HG03378 (cell line): ENCODE measurements around the gene SIPA1L2.
A peak's percentile ranks its signal among the peaks of the same experiment; 100 is the strongest.

ENCODE experiments used
- ATAC-seq: cut with Tn5 transposase; IDR thresholded peaks from one replicate; pipeline ENCODE4 v1.9.1; 2021; ENCODE audit warnings: mild to moderate bottlenecking, moderate library complexity; ENCODE audit not compliant: unreplicated experiment

Gene SIPA1L2

DNA sequence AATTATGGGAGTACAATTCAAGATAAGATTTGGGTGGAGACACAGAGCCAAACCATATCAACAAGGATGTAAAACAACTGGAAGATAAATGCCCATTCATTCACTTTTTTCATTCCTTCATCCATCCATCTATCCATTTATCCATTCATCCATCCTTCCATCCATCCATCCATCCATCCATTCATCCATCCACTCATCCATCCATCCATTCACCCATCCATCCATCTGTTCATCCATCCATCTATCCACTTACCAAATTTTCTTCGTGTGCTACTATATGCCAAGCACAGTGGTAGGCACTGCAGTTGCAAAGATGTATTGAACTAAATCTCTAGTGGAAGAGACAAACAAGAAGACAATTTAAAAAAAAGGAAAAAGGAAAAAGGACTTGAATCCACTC lies 14.3 kb upstream of the SIPA1L2 start:
- ATAC-seq = no peak

DNA sequence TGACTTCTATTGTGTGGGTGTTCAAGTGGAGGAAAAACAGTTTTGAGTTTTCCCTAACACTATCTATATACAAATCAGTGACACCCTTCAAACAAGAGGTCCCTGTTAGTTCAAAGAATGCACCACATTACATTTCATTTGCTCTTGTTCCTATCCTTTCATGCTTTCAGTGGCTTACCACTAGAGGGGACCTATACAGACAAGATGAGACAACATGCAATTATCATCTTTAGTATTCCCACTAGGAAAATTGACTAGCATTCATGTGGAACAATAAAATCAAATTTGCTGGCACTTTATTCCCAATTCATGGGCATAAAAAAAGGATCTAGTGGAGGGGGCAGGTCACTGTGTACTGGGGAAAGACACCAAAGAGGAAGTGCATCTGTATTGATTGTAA lies 13.3 kb upstream of the SIPA1L2 start:
- ATAC-seq = no peak

DNA sequence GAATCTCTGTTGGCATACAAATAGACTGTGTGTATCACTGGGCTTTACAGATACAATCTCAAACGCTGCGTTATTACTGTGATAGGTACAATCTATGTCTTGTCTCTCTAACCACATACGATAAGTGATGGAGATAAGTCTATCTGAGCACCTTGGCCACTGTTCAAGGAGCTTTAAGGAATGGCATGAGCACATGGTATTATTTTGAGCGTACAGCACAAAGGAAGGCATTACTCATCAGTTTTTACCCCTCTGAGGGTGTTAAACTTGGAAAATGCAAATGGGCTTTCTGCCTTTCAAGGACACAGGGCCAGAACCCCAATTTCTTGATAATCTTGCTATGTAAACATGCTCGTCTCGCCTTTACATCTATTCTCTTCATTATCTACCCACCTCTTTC lies 11.6 kb upstream of the SIPA1L2 start:
- no peak for ATAC-seq

DNA sequence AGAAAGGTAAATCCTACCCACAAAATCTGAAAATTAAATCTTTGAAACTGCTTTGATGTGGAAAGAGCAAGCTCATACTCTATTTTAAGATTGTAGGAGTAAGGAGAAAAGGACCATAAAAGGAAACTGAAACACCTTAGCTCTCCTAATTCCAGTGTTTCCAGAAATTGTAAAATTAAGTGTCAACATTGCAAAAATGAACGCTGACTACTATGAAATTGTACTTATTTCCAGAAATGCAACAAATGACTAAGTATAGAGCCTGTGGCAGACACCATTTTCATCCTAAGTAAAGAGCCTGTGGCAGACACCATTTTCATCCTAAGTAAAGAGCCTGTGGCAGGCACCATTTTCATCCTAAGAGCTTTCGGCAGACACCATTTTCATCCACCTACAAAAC lies 6.9 kb upstream of the SIPA1L2 start:
- ATAC-seq = no peak

DNA sequence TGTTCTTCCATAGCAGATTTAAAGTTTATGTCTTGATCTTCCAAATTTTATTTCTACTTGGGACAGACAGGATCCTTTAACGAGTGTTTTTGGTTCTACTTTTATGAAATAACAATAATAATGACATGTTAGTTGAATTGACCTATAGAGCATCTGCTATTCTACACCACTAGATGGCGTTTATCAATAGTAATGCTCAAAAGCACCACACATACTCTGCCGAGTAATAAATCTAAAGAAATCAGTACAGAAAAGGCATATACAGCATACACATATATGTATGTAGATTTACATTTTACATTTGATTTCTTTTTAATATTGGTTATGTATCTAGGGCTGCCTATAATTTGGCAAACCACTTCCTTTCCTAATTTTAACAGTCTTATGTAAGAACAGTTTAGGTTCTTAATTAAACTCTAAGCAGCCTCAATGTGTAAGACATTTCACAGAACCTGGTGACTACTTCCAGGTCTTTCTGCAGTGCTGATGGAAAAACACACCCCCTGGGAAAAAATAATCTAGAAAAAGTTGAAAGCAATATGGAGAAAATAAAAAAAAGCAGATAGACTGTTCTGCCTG lies 5.9 kb upstream of the SIPA1L2 start:
- peak; percentile 63 for ATAC-seq

DNA sequence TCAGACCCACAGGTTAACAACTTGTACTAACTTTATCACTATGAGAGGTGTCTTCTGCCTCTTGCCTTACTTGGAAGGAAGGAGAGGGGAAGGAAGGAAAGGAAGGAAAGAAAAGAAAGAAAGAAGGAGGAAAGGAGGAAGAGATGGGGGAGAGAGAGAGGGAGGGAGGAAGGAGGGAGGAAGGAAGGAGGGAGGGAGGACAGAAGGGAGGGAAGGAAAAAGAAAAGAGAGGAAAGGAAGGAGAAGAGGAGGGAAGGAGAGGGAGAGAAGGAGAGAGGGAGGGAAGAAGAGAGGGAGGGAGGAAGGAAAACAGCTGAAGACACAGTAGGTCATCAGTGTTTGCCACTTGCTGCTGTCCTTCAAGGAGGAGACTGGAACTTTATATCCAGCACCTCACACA lies 5.3 kb upstream of the SIPA1L2 start:
- ATAC-seq = no peak

DNA sequence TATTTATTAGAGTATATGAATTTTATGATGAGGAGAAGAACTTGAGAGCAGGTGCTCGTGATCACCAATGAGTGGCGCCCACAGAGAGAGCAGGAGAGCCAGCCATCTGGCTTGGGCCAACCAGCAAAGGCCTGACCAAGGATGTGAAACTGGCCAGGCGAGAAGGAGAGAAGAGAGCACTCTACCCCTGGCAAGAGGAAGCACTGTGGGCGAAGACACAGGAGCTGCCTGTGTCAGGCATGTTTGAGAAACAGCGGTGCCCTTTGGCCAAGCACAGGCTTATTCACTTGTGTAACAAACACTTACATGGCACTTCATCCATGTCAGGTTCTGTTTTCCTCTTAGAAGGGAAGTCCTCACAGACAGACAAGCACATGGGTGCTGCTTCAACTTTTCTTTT lies 4.2 kb upstream of the SIPA1L2 start:
- no peak for ATAC-seq

DNA sequence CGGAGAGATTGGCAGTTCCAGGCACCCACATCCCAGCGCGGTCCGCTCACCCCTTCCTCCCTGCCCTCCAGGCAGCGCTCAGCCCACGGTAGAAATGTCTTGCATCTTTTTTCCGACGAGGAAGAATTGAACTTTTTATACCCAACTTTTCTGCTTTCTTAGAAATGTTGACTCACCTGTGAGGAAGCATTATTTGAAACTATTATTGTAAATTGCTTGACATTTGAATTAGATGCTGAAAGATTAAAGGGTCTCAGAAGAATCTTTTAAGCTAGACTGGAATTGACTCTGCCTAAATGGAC lies 912 bp upstream of the SIPA1L2 start:
- no peak for ATAC-seq

DNA sequence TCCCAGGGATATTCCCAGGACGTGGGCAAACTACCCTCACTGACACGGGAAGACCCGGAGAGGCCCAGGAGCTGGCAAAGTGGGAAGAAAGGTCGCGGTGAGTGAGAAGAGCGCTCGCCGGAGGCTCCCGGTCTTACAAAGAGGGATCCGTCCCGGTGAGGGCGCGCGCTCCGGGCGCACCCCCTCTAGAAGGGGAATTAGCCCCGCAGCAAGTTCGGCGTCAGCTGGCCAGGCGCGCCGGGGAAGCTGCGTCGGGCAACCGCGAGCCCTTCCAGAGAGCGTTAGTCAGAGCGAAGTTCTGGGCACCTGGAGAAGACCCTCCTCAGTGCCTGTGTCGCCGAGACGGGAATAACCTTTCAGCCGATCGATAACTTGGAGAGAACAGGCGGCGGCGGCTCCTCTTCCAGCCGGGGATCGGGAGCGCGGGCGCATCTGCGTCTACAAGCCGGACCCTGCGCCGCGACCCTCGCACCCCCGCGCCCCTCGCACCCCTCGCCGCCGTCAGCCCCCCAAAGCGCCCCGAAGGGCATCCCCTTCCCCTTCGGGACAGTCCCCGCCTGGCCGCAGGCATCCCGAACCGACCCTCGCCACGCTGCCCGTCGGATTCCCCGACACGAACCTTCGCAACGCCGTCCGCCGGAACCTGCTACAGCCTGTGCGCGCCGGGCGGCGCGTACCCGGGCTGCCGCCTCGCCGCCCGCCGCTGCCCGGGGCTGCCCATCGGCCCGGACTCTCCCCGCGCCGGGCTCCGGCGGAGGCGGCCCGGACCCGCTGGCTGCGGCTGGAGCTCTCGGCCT lies 485 bp downstream of the SIPA1L2 start:
- ATAC-seq = peak; percentile 16

DNA sequence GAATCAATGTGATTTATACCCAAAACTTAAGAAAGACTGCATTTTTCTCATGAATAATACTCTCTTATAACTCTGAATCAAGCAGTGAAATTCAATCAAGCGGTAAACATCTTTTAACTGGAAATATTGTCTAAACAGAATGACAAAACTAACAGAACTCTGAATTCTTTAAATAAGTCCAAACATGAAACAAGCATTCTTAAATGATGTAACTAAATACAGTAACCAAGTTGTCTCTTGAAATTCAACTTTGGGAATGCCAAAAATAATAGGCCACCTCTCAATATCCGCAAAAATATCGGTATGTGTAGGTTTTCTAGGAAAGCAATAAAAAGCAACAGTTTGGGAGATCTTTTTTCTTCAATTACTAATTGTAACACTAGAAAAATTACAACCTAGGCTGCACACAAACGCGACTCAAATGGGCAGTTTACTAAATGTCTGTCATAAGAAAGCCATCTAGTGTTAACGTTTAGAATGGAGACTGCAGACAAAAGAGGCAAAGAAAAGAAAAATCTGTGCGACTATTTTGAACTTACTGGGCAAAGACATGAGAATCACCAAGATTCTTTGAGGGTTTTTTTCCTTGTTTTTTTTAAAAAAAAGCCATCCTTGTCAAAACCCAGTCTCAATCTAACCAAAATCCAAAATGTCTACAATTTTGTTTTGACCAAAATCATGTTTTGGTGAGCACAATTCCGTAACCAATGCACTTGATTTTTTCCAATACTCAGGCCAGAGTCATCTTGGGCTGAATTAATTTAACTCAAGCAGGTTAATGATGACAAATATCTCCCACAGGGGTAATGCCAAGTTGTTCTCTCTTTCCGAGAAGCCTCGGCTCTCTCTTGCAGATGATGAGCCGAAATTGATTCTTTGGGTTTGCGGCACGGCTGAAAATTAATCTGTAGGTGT lies 1.3 kb downstream of the SIPA1L2 start:
- no peak for ATAC-seq

DNA sequence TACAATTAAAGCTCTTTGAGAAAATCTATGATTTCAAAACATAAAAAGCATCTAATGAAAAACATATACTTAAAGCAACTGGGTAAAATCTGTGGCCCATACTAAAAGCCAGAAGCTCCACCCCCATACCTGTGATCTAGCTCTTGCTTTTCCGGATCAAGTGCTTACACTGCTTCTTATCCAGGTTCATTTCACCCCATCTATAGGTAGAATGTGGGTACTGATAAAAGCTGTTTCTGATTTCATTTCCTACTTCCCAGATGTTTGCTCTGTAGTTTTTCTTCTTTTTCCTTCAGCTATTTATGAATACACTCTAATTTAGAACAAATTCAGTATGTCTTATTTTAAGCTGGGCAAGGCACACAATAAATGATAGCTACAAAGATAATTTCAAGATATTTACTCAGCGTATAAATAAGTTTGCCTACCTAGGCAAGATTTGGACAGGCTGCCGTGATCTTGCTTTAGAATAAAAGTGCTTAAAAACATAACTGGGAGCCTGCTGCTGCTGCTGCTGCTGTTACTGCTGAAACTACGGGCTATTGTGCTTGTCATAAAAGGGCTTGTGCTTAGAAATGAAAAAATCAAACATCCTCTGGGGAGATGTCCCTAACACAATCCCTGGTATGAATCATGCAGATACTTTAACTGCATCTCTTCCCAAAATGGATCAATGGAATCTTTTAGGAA lies 2.1 kb downstream of the SIPA1L2 start:
- no peak for ATAC-seq

DNA sequence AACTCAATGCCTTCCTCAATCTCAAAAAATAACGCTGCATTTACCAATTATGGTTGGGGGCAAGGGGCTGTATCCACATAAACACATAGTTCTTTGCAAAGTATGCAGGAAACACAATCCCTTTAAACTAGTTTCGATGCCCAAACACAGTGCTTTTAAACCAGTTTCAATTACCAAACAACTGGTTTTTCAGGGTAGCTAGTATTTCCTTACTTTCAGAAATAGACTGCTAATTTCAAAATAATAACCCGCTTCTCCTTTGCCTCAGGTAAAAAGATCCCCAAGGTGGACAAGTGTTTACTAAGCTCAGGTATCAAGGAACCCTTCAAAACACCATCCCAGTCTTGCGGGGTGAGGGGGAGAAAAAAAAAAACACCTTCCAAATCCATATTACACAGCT lies 2.8 kb downstream of the SIPA1L2 start:
- ATAC-seq = no peak

DNA sequence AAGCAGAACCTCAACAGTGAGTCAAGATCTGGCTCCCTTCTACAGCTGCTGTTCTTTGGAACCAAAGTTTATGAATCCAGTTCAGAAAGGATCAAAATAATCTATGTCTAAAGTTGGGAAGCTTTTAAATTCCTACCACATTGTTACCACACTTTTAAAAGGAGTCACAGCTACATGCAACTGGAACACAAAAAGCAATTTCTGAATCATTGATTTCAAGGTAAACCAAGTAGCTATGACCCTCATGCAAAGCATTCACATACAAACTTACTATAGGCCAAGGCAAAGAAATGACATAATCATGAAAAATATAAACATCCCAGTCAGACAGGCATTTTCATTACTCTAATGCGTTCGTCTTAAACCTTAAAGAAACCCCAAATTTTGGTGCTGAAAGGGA lies 3.5 kb downstream of the SIPA1L2 start:
- no peak for ATAC-seq

DNA sequence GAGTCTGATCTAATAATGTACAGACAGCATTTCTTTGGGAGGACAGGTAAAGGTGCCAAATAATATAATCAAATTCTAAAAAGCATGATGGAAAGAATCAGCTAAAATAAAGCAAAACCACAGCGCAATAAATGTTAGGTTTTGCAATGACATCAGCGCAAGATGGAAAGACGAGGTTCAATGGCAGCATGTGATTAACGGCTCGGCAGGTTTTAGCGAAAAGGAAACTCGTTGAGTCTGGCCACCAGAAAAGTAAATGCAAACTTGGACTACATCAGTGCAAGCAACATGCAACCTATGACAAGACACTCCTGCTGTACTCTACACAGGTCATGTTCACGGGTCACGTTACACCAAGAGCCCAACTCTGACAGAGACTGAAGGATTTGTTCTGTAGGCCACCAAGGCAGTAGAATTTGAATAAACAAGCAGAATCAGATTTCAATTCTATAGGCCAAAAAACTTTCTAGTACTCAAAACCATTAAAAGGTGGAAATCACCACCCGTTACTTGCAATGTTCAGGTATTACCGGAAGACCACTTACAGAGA lies 4.5 kb downstream of the SIPA1L2 start:
- no peak for ATAC-seq

DNA sequence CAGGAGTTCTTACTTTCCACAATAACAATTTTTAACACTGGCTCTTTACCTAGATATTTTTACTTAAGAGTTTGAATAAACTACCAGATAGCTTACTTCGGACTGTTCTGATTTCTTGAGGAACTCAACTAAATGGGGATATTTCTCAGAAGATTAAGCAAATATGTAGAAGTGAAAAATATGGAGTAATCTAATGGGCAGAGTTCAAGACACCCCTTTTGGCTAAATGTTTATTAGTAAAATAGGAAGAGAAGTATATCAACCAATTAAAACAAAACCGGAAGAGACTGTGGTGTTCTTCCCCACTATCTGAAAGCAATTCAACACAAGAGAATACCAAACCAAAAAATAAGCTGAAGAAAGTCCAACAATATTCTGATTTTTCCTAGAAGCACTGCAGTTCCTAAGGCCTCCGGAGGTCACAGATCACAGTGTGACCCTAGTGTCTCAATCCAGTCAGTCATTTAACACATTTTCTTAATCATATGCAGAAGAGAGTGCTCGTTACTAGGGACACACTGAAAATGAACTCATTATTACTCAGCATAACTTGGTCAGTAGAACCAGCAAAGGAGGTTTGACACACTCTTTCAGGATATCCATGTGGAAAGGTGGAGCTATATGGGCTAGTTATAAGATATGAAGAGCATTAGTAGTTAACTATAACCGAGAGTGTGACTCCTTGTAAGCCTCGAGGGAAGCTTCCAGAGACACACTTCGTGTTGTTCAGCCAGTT lies 5.2 kb downstream of the SIPA1L2 start:
- ATAC-seq = no peak

DNA sequence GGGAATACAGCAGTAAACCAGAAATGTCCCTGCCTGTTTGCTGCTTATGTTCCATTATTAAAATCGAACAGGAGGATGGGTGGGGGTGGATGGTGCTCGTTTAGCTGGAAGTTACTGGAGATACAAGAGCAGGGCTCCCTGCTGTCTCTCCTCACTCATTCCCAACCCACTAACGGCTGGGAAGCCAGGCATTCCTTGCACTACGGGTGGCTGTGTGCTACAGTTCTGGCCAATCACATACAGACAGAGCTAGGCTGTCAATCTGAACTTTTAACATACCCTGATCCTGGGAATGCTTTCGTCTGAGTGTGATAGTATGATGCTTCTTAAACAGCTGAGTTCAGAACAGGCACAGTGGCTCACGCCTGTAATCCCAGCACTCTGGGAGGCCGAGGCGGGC lies 7.0 kb downstream of the SIPA1L2 start:
- no peak for ATAC-seq

DNA sequence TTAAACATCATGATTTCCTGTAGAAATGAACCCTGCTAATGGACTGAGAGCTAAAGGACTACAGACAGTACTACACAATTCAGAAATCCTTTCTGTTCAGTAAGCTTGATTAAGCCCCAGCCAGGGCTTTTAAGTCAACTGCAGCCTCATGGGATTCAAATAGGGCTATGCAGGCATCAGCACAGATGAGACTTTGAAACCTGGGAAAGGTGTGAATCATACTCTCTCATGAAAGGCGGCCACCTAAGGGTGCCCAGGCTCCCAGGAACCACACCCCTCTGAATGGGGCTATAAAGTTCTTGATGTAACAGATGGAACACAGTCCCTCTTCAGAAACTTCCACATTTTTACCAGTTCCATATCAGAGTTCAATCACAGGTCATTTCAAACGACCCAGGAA lies 7.6 kb downstream of the SIPA1L2 start:
- no peak for ATAC-seq

DNA sequence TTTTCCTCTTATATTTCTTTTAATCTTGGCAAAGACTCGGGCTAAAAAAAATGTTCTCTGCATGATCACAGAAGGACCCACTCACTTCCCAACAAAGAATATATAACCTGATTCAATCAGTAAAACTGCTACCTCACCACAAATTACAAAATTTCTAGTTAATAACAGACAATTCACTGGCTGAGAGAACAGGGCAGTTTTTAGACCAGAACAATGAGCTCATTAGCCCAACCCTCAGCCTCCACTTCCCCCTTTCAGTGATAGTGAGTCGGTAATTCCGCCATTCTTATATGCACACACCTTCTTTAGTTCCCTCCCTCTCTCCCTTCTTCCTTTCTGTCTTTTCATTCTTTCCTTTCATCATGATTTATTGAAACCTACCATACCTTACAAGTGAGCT lies 8.9 kb downstream of the SIPA1L2 start:
- ATAC-seq = no peak

DNA sequence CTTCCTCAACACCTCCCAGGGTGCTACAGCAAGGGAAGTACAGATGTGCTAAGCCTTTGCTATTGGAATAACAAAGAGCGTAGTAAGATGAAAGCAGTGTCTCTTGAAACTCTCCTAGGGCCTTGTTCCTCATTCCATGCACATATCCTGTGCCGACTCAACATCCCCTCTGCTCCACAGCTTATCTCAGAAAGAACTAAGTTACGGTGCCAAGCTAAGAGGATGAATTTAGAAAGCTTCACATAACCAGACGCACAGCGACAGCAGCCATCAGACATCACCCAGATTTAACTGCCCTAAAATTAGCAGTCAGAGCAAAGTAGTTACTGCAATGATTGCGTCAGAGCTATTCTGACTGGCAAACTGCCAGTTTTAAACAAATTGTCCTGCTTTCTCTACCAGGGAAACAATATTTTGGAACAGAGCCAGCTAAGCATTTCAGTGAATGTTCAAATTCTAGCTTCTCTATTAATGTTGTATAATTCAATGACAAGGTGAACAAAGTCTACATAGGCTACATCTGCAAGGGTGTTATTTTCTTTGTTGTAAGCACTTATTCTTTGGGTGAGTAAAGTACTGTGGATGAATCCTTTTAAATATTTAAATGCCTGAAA lies 9.5 kb downstream of the SIPA1L2 start:
- no peak for ATAC-seq

DNA sequence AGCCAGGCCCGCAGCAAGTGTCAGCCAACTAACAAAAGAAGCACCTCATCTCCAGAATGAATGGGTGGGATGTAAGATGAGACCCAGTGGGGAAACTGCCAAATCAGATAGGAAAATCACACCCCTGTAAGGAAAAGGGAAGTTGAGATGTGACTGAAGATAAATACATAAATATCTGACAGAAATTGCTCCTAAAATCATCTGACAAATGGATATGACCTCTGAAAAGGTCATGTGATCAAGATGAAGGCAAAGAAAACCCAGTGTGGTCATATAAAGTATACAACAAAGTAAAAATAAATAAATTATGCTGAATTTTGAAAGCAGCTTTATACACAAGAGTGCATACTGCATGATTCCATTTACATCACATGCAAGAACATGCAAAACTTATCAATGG lies 12.7 kb downstream of the SIPA1L2 start:
- ATAC-seq = no peak
